ENCODE measurements around the gene BTNL3.

DNA sequence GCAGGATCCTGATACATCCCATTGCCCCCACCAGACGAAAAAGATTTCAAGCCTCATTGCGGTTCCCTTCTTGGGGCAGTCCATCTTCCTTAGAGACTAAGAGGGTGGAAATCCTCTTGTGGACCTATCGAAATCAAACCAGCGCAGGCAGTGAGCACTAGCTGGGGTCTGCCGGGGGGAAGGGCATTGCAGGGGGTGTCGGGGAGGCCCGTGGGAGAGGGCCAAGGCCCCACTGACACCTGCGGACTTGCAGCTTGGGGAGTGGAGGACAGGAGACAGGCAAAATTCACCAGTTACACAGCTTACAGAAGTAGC lies 51.9 kb downstream of the BTNL3 start:
- TF ChIP-seq POLR2AphosphoS5 (IDR thresholded peaks at IDR 0.05; ENCODE audit: low read depth, low read length), result no peak
- TF ChIP-seq TAF1 (IDR thresholded peaks at IDR 0.05; ENCODE audit: borderline replicate concordance, insufficient read depth, low read length), result no peak
